Fibroblast of villous mesenchyme (primary cell): ENCODE data around the gene GLP1R. TPM values are rescaled to one million over a fixed set of nuclear protein-coding genes. Genes with fewer than 3 reads are reported as not detected.

ENCODE experiments used
- DNase-seq: peaks from one replicate; pipeline ENCODE4 v3.0.0-alpha.2; 2010; ENCODE audit warnings: low read depth
- H3K4me3 ChIP-seq: 2 replicates; pipeline ENCODE4 v1.5.1; 2011; ENCODE audit warnings: low read depth, mild to moderate bottlenecking, low read length
- total RNA-seq: library from RNA; depleted of rRNA; stranded (reverse); fragments of >200 nt; gene quantifications from 2 replicates; pipeline ENCODE4 v1.2.3, GENCODE V29; 2012
- TF ChIP-seq, protein P1 (sequence below): IDR thresholded peaks from 2 replicates; pipeline ENCODE4 v1.5.1; 2012; ENCODE audit warnings: low read depth, mild to moderate bottlenecking, low read length; ENCODE audit not compliant: insufficient read depth

Gene GLP1R
- total RNA-seq, 1 donor: not detected

- TF ChIP-seq, protein P1, sequence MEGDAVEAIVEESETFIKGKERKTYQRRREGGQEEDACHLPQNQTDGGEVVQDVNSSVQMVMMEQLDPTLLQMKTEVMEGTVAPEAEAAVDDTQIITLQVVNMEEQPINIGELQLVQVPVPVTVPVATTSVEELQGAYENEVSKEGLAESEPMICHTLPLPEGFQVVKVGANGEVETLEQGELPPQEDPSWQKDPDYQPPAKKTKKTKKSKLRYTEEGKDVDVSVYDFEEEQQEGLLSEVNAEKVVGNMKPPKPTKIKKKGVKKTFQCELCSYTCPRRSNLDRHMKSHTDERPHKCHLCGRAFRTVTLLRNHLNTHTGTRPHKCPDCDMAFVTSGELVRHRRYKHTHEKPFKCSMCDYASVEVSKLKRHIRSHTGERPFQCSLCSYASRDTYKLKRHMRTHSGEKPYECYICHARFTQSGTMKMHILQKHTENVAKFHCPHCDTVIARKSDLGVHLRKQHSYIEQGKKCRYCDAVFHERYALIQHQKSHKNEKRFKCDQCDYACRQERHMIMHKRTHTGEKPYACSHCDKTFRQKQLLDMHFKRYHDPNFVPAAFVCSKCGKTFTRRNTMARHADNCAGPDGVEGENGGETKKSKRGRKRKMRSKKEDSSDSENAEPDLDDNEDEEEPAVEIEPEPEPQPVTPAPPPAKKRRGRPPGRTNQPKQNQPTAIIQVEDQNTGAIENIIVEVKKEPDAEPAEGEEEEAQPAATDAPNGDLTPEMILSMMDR: no peak
- no peak for DNase-seq
Measured at GRCh38 chr6:39077882-39078594, 29.5 kb downstream of the GLP1R start.

DNA sequence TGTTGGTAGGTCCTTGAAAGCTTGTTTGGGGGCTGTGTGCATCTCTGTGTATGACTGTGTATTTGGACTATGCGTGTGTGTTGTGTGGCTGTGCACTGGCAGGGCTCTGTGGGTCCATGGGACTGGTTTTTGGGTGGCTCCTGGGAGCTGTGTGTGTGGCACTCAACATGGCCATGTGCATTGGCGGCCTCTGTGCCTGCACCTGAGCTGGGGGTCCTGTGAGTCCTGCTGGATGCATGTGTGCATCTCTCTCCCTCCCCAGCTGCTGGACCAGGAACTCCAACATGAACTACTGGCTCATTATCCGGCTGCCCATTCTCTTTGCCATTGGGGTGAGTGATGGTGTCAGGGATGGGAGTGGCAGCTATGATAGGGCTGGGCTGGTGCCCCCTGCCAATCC lies 30.1 kb downstream of the GLP1R start:
- H3K4me3 ChIP-seq: no peak overlapping the region
- TF ChIP-seq, protein P1: no peak
- DNase-seq: no peak

More at GRCh38 chr6:39077882-39078594, 29.5 kb downstream of the GLP1R start:
- no peak overlapping the region for H3K4me3 ChIP-seq

DNA sequence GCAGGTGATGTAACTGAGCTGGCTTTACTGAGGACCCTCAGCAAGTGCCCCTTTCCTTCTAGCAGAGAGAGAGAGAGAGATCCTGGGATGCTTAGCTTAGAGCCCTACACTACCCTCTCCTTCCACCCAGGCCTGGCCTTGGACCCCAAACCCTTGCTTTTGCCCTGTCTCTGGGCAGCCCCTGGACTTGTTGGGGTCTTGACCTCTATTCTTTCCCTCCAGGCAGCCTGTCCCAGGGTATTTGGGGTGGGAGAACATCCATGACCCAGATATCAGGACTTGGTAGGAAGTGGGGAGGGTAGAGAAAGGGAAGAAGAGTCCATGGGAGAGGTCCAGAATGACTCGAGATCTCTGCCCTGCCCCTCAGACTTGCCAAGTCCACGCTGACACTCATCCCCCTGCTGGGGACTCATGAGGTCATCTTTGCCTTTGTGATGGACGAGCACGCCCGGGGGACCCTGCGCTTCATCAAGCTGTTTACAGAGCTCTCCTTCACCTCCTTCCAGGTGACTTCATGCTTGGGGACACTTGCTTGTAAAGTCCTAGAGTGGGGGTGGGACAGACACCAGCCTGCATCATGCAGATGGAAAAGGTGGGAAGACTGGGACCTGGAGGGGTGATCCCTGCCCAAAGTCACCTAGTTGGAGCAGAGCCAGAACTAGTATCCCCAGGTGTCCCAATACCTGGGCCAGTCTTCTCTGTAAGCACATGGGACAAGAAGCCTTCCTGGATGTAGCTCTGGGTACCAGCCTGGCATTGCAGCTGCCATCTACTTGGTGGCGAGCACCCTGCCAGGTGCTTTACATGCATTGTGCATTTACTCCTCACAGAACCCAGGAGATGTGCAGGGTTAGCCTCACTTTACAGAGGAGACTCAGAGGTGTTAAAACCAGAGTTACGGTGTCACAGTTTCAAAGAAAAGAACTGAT lies 30.9 kb downstream of the GLP1R start:
- TF ChIP-seq, protein P1: no peak
- DNase-seq: no peak
- no peak overlapping the region for H3K4me3 ChIP-seq

GRCh38 chr6:39080246-39080875 lies 31.8 kb downstream of the GLP1R start:
- DNase-seq: no peak
- TF ChIP-seq, protein P1: no peak
- H3K4me3 ChIP-seq: no peak overlapping the region

DNA sequence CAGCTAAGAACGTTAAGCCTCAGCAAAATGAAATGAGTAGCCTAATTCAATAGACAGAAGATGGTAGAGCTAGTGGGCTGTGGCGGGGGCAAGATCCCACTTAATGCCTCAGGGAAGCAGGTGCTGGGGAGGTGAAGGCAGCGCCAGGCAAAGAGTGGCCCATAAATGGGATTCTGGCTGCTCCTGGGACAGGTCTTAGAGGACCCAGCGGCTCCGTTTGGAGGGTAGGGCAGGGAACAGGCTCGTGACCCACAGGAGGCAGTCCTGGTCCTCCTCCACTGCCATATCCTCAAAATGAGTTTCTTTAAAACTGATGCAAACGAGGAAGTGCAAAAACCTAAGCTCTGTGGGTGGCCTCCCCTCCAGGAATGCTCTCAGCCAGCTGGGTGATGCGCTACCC lies 33.7 kb downstream of the GLP1R start:
- no peak for DNase-seq
- TF ChIP-seq, protein P1: no peak
- H3K4me3 ChIP-seq: no peak overlapping the region

DNA sequence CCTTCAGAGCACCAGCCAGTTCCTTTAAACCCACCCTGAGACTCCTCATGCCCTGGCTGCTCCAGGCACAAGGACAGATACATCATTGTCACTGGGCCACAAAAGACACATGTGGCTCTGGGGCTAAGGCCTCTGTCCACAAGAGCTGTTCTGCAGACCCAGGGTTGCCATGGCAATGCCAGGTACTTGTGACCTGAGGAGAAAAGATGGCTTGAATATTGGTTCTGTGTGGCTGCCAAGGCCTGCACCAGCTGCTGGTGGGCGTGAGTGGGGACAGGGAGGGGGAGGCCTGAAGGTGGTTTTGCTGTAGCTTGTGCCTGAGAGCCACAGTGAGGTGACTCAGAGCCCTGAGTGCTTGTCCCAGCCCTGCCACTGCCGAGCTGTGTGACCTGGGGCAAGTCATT lies 34.7 kb downstream of the GLP1R start:
- TF ChIP-seq, protein P1: no peak
- H3K4me3 ChIP-seq: no peak overlapping the region
- DNase-seq: no peak
